Transverse colon (tissue), 4 donors: ENCODE measurements around the gene GTPBP4. TPM values are rescaled to one million over a fixed set of nuclear protein-coding genes. Genes with fewer than 3 reads are reported as not detected.
"Not testable (repeated sequence)": the region's sequence is repeated elsewhere in the genome, so short reads cannot be mapped to it uniquely, and the experiment has no call there.

Experiments
- DNase-seq: peaks from one replicate; pipeline ENCODE4 v3.0.0-alpha.2; 2019
- H3K27ac ChIP-seq, 4 donors: fragments of 200-600 bp; sonication (generic); 2 replicates each; pipeline ENCODE4 v1.5.1; 2016 to 2018; ENCODE audit warnings: inconsistent platforms in 4 of 4
- H3K27me3 ChIP-seq: fragments of 200-600 bp; sonication (generic); 2 replicates; pipeline ENCODE4 v1.5.1; 2017; ENCODE audit warnings: inconsistent platforms
- H3K36me3 ChIP-seq, 4 donors: fragments of 200-600 bp; sonication (generic); 2 replicates each; pipeline ENCODE4 v1.5.1; 2017 to 2019; ENCODE audit warnings: inconsistent platforms in 4 of 4
- H3K4me1 ChIP-seq, 4 donors: fragments of 200-600 bp; sonication (generic); 2 replicates each; pipeline ENCODE4 v1.5.1; 2017 to 2020; ENCODE audit warnings: inconsistent platforms in 4 of 4
- H3K4me3 ChIP-seq, 4 donors: fragments of 200-600 bp; sonication (generic); 1 replicate in 1 of 4; 2 replicates in 3 of 4; pipeline versions ENCODE4 v1.5.1 to v1.6.1; 2017 to 2019; ENCODE audit warnings: inconsistent platforms in 4 of 4
- H3K9me3 ChIP-seq, 2 donors: fragments of 200-600 bp; sonication (generic); 2 replicates each; pipeline ENCODE4 v1.5.1; 2017 to 2019; ENCODE audit warnings: inconsistent platforms in 2 of 2
- EP300 ChIP-seq: sonication (generic); formaldehyde crosslinking; IDR thresholded peaks from one replicate; pipeline ENCODE4 v1.6.1; 2017; ENCODE audit warnings: antibody characterized with exemption, low read depth
- POLR2A ChIP-seq: fragments of 450-650 bp; IDR thresholded peaks from one replicate; pipeline ENCODE4 v1.6.1; 2016; ENCODE audit warnings: antibody characterized with exemption, mild to moderate bottlenecking, moderate library complexity
- POLR2AphosphoS5 ChIP-seq, 3 donors: sonication (generic); formaldehyde crosslinking; IDR thresholded peaks; one replicate each; pipeline ENCODE4 v1.6.1; 2016; ENCODE audit warnings: antibody characterized with exemption in 3 of 3
- WGBS, 2 donors: methylation state at CpG; one replicate each; pipeline ENCODE4 v1.1.5; 2018; ENCODE audit warnings: low coverage in 1 of 2; 5-methylcytosine and 5-hydroxymethylcytosine counted together
- in situ Hi-C, 4 donors: fragments of 200-750 bp; cut with MboI; loops; one replicate each; pipeline versions ENCODE4 v1.15.0 to v1.15.1; 2017; ENCODE audit warnings: low sequenced_read_pairs in 3 of 4, low pct_ligation_motif_present in 1 of 4, low pct_unique_long_range_greater_than_20kb in 1 of 4
- intact Hi-C: fragments of 100-400 bp; cut with DNase I; formaldehyde crosslinking; loops from one replicate; pipeline ENCODE4 v1.15.1; 2023; ENCODE audit warnings: low total_unique reads
- total RNA-seq, 4 donors: library from RNA; depleted of rRNA; stranded (reverse); fragments of >200 nt; gene quantifications; one replicate each; pipeline ENCODE4 v1.1.0, GENCODE V29; 2016
- TF ChIP-seq, protein P1 (sequence below), 5 experiments: fragments of 200-600 bp in 3 of 5; fragments of 450-650 bp in 2 of 5; sonication (generic) in 3 of 5; IDR thresholded peaks; 1 replicate in 2 of 5; 2 replicates in 3 of 5; pipeline ENCODE4 v1.5.1; 2016 to 2017; ENCODE audit warnings: antibody characterized with exemption in 5 of 5, inconsistent platforms in 3 of 5, mild to moderate bottlenecking in 2 of 5, moderate library complexity in 1 of 5

Gene GTPBP4
- total RNA-seq, 4 donors from 2014 or later = 9.4 to 25.4 (median 17.1) TPM

- Histone ChIP-seq H3K9me3 (peaks cover 4 to 8% of the 10 kb centered on the region in 2 donors), H3K4me3 (no peak overlapping the region), H3K4me1 (no peaks in the 10 kb centered on the region), H3K36me3 (peaks cover 0 to 88% (median 43%) of the 10 kb centered on the region in 4 donors), H3K27me3 (no peaks in the 10 kb centered on the region), H3K27ac (no peak overlapping the region)
- DNase-seq = no peak
- in situ Hi-C loops = no loop called here
- TF ChIP-seq POLR2AphosphoS5 (IDR thresholded peaks at IDR 0.05) (no peak), POLR2A (no peak), EP300 (no peak)
- TF ChIP-seq, protein P1, sequence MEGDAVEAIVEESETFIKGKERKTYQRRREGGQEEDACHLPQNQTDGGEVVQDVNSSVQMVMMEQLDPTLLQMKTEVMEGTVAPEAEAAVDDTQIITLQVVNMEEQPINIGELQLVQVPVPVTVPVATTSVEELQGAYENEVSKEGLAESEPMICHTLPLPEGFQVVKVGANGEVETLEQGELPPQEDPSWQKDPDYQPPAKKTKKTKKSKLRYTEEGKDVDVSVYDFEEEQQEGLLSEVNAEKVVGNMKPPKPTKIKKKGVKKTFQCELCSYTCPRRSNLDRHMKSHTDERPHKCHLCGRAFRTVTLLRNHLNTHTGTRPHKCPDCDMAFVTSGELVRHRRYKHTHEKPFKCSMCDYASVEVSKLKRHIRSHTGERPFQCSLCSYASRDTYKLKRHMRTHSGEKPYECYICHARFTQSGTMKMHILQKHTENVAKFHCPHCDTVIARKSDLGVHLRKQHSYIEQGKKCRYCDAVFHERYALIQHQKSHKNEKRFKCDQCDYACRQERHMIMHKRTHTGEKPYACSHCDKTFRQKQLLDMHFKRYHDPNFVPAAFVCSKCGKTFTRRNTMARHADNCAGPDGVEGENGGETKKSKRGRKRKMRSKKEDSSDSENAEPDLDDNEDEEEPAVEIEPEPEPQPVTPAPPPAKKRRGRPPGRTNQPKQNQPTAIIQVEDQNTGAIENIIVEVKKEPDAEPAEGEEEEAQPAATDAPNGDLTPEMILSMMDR (IDR thresholded peaks at IDR 0.05) = no peak
- intact Hi-C loops = no loop called here
- WGBS, 2 donors = 80 to 95% methylated on average over 1 to 9 of the region's 9 CpGs
Observed at GRCh38 chr10:1003884-1004670, 15.8 kb downstream of the GTPBP4 start.

DNA sequence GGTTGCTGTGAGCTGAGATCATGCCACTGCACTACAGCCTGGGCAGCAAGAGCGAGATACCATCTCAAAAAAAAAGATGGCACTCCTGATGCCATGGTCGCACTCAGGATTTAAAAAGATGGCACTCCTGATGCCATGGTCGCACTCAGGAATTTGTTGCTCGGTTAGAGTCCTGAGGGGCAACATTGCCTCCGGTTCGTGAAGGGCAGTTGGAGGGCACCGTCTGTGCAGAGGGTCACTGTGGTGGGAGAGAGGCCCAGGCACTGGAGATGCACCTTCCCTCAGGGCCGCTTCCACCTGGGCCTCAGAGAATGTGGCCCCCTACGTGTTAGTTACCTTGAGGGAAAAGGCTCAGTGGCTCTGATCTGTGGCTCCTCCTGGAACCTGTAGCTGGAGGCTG lies 18.3 kb downstream of the GTPBP4 start:
- intact Hi-C loops = no loop called here

GRCh38 chr10:1007583-1007982 lies 19.3 kb downstream of the GTPBP4 start:
- peaks cover 0 to 87% (median 40%) of the 10 kb centered on the region in 4 donors for H3K36me3 ChIP-seq
- in situ Hi-C loops = no loop called here
- intact Hi-C loops = no loop called here
- H3K4me1 ChIP-seq = no peaks in the 10 kb centered on the region
- 72 to 80% methylated on average over 10 of the region's 10 CpGs for WGBS, 2 donors
- peaks cover 0 to 5% of the 10 kb centered on the region in 2 donors for H3K9me3 ChIP-seq
- H3K27me3 ChIP-seq = no peaks in the 10 kb centered on the region
- DNase-seq = no peak
- no peak overlapping the region for H3K27ac ChIP-seq
- no peak overlapping the region for H3K4me3 ChIP-seq
- TF ChIP-seq EP300 (no peak), POLR2AphosphoS5 (IDR thresholded peaks at IDR 0.05) (no peak), POLR2A (no peak)
- TF ChIP-seq, protein P1 (IDR thresholded peaks at IDR 0.05) = no peak

More for the DNA sequence above, 18.3 kb downstream of the GTPBP4 start:
- no peak overlapping the region for H3K4me3 ChIP-seq
- no peaks in the 10 kb centered on the region for H3K27me3 ChIP-seq
- no peak for DNase-seq
- in situ Hi-C loops = no loop called here
- WGBS, 2 donors = 96 to 100% methylated on average over 3 to 9 of the region's 9 CpGs
- H3K27ac ChIP-seq = no peak overlapping the region
- H3K9me3 ChIP-seq = peaks cover 4 to 8% of the 10 kb centered on the region in 2 donors
- TF ChIP-seq EP300 (no peak), POLR2AphosphoS5 (IDR thresholded peaks at IDR 0.05) (no peak), POLR2A (no peak)
- TF ChIP-seq, protein P1 (IDR thresholded peaks at IDR 0.05) = no peak
- H3K4me1 ChIP-seq = no peaks in the 10 kb centered on the region
- peaks cover 0 to 87% (median 41%) of the 10 kb centered on the region in 4 donors for H3K36me3 ChIP-seq

DNA sequence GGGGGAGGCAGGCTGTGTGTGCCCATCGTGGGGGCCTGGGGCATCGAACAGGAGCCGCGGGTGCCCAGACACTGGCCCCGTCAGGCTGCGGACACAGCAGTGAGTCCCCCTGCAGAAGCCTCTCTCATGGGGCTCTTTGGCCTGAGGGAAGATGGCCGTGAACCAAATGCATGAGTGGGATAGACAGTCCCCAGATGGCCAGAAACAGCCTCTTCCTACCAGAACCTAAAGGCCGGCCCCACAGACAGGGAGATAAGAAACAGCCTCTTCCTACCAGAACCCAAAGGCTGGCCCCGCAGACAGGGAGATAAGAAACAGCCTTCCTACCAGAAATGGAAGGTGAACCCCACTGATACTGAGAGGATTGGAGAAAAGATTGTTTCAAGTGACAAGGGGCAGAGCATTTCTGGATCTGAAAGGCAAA lies 20.8 kb downstream of the GTPBP4 start:
- intact Hi-C loops = no loop called here
- DNase-seq = no peak
- H3K27ac ChIP-seq = no peak overlapping the region
- no peaks in the 10 kb centered on the region for H3K27me3 ChIP-seq
- TF ChIP-seq, protein P1 (IDR thresholded peaks at IDR 0.05) = no peak
- TF ChIP-seq POLR2AphosphoS5 (IDR thresholded peaks at IDR 0.05) (no peak), EP300 (no peak), POLR2A (no peak)
- 80 to 94% methylated on average over 1 to 8 of the region's 9 CpGs for WGBS, 2 donors
- no peaks in the 10 kb centered on the region for H3K9me3 ChIP-seq
- peaks cover 0 to 86% (median 39%) of the 10 kb centered on the region in 4 donors for H3K36me3 ChIP-seq
- in situ Hi-C loops = no loop called here
- H3K4me1 ChIP-seq = no peaks in the 10 kb centered on the region
- H3K4me3 ChIP-seq = no peak overlapping the region

DNA sequence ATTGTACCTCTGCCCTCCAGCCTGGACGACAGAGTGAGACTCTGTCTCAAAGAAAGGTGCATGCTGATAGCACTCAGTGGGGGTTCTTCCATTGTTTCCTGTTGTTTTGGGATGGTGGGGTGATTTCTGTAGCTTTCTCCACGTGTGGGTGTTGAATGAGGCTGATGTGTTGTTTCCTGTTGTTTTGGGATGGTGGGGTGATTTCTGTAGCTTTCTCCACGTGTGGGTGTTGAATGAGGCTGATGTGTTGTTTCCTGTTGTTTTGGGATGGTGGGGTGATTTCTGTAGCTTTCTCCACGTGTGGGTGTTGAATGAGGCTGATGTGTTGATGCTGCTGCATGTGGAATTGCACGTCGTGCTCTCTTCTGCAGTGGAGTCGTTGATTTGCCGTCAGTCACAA lies 21.7 kb downstream of the GTPBP4 start:
- H3K27me3 ChIP-seq, H3K9me3 ChIP-seq, in situ Hi-C loops, H3K27ac ChIP-seq, DNase-seq, H3K4me1 ChIP-seq, H3K4me3 ChIP-seq, intact Hi-C loops: not testable (repeated sequence)
- WGBS, 2 donors = 78 to 88% methylated on average over 4 to 8 of the region's 8 CpGs
- H3K36me3 ChIP-seq = peaks cover 0 to 88% (median 38%) of the 10 kb centered on the region in 4 donors
